H1 (cell line): ENCODE measurements around the gene ABHD10. TPM values are rescaled to one million over a fixed set of nuclear protein-coding genes. Genes with fewer than 3 reads are reported as not detected.

Experiments
- CTCF ChIA-PET: fragments of 300-600 bp; sonication (Branson Sonifier 250); formaldehyde crosslinking; loops from one replicate; lab custom pipeline; 2021; ENCODE audit not compliant: partially characterized antibody; lab: Charles Lee
- POLR2A ChIA-PET: fragments of 300-600 bp; sonication (Branson Sonifier 250); formaldehyde crosslinking; loops from one replicate; lab custom pipeline; 2021; ENCODE audit warnings: inconsistent platforms; ENCODE audit not compliant: partially characterized antibody; lab: Charles Lee
- DNase-seq, 2 experiments: peaks; one replicate each; pipeline versions ENCODE4 v3.0.0 to v3.0.0-alpha.2; 2010 to 2022; ENCODE audit warnings: low spot score in 2 of 2, low read depth in 1 of 2, mixed read lengths in 1 of 2
- FAIRE-seq: peaks from 2 replicates; lab custom pipeline; 2011; peaks lifted over from hg19 to GRCh38; lab: Jason Lieb, UNC
- H2AFZ ChIP-seq: 2 replicates; pipeline ENCODE4 v1.8.1; 2012; ENCODE audit warnings: low read length, inconsistent platforms
- H2AK5ac ChIP-seq: 2 replicates; pipeline ENCODE4 v1.6.1; 2013; ENCODE audit warnings: low read depth, low read length
- H2BK120ac ChIP-seq: replicated peaks from 2 replicates; pipeline ENCODE3; 2013; ENCODE audit warnings: low read depth, low read length, inconsistent platforms
- H2BK12ac ChIP-seq: 2 replicates; pipeline ENCODE4 v1.6.1; 2013; ENCODE audit warnings: low read depth, low read length
- H2BK15ac ChIP-seq: 2 replicates; pipeline ENCODE4 v1.6.1; 2013; ENCODE audit warnings: low read length
- H2BK20ac ChIP-seq: 2 replicates; pipeline ENCODE4 v1.6.1; 2013; ENCODE audit warnings: low read length
- H2BK5ac ChIP-seq: 2 replicates; pipeline ENCODE4 v1.6.1; 2013; ENCODE audit warnings: low read depth, low read length
- H3K14ac ChIP-seq: 2 replicates; pipeline ENCODE4 v1.6.1; 2013; ENCODE audit warnings: inconsistent platforms; ENCODE audit not compliant: insufficient read length
- H3K18ac ChIP-seq: 2 replicates; pipeline ENCODE4 v1.6.1; 2013; ENCODE audit warnings: low read length; ENCODE audit errors: extremely low read depth
- H3K23ac ChIP-seq: 2 replicates; pipeline ENCODE4 v1.6.1; 2013; ENCODE audit warnings: inconsistent platforms; ENCODE audit not compliant: insufficient read length
- H3K23me2 ChIP-seq: 2 replicates; pipeline ENCODE4 v1.6.1; 2013; ENCODE audit warnings: low read depth, low read length
- H3K27ac ChIP-seq: 2 replicates; pipeline ENCODE4 v1.6.1; 2011; ENCODE audit warnings: low read depth, low read length, inconsistent platforms
- H3K27me3 ChIP-seq, 4 experiments: replicated peaks in 1 of 4; 1 replicate in 1 of 4; 2 replicates in 3 of 4; pipeline versions ENCODE4 v1.6.1 to v1.8.1; 2011 to 2013; ENCODE audit warnings: low read length in 3 of 4, mild to moderate bottlenecking in 3 of 4, inconsistent platforms in 2 of 4, mixed read lengths in 2 of 4, moderate library complexity in 1 of 4; ENCODE audit not compliant: control insufficient read depth in 3 of 4, insufficient read depth in 3 of 4; ENCODE audit errors: extremely low read depth in 1 of 4
- H3K36me3 ChIP-seq, 4 experiments: 2 replicates each; pipeline versions ENCODE4 v1.6.1 to v1.8.1; 2011 to 2013; ENCODE audit warnings: mild to moderate bottlenecking in 4 of 4, low read length in 3 of 4, moderate library complexity in 2 of 4, control low read depth in 1 of 4, inconsistent platforms in 1 of 4; ENCODE audit not compliant: insufficient read depth in 4 of 4, control insufficient read depth in 2 of 4
- H3K4ac ChIP-seq: replicated peaks from 2 replicates; pipeline ENCODE3; 2013; ENCODE audit warnings: low read length, low read depth, mixed read lengths, inconsistent platforms; ENCODE audit not compliant: insufficient read length
- H3K4me1 ChIP-seq, 4 experiments: replicated peaks in 1 of 4; 1 replicate in 1 of 4; 2 replicates in 3 of 4; pipeline versions ENCODE4 v1.6.1 to v1.8.1; 2011 to 2013; ENCODE audit warnings: low read length in 3 of 4, inconsistent platforms in 2 of 4, mixed read lengths in 1 of 4; ENCODE audit not compliant: insufficient read depth in 4 of 4, control insufficient read depth in 3 of 4
- H3K4me2 ChIP-seq, 2 experiments: 2 replicates each; pipeline versions ENCODE4 v1.6.1 to v1.8.1; 2011 to 2013; ENCODE audit warnings: low read depth in 2 of 2, low read length in 2 of 2, control low read depth in 1 of 2, inconsistent platforms in 1 of 2, mild to moderate bottlenecking in 1 of 2; ENCODE audit not compliant: insufficient read depth in 1 of 2
- H3K4me3 ChIP-seq, 4 experiments: fragments of 200-600, 300-600 bp in 1 of 4; sonication (generic), shearing (Covaris generic), sonication (Bioruptor Twin) in 1 of 4; 2 replicates each; pipeline versions ENCODE4 v1.5.1 to v1.8.1; 2011 to 2016; ENCODE audit warnings: low read length in 4 of 4, low read depth in 3 of 4, control low read depth in 2 of 4, inconsistent platforms in 2 of 4, mild to moderate bottlenecking in 2 of 4, mixed read lengths in 1 of 4, moderate library complexity in 1 of 4; ENCODE audit not compliant: insufficient read depth in 2 of 4; ENCODE audit errors: extremely low read depth in 1 of 4
- H3K56ac ChIP-seq: replicated peaks from 2 replicates; pipeline ENCODE3; 2013; ENCODE audit warnings: low read depth, mild to moderate bottlenecking, mixed read lengths, low read length, inconsistent platforms; ENCODE audit not compliant: insufficient read length
- H3K79me1 ChIP-seq: 2 replicates; pipeline ENCODE4 v1.6.1; 2013; ENCODE audit warnings: low read depth, low read length, control low read depth
- H3K79me2 ChIP-seq, 2 experiments: 2 replicates each; pipeline versions ENCODE4 v1.6.1 to v1.8.1; 2012 to 2013; ENCODE audit warnings: low read length in 2 of 2, mild to moderate bottlenecking in 2 of 2, inconsistent platforms in 1 of 2; ENCODE audit not compliant: insufficient read depth in 2 of 2, control insufficient read depth in 1 of 2
- H3K9ac ChIP-seq, 4 experiments: replicated peaks in 1 of 4; 1 replicate in 1 of 4; 2 replicates in 3 of 4; pipeline versions ENCODE4 v1.6.1 to v1.8.1; 2011 to 2013; ENCODE audit warnings: low read depth in 3 of 4, low read length in 3 of 4, control low read depth in 2 of 4, mild to moderate bottlenecking in 2 of 4, moderate library complexity in 2 of 4, inconsistent platforms in 1 of 4; ENCODE audit errors: extremely low read depth in 1 of 4
- H3K9me3 ChIP-seq, 2 experiments: 2 replicates each; pipeline versions ENCODE4 v1.6.1 to v1.8.1; 2012 to 2013; ENCODE audit warnings: mild to moderate bottlenecking in 2 of 2, moderate library complexity in 2 of 2, control low read depth in 1 of 2, inconsistent platforms in 1 of 2, low read depth in 1 of 2, low read length in 1 of 2, mixed read lengths in 1 of 2; ENCODE audit not compliant: insufficient read depth in 2 of 2
- H4K20me1 ChIP-seq, 2 experiments: replicated peaks in 1 of 2; 2 replicates each; pipeline versions ENCODE3 to v1.8.1; 2011 to 2013; ENCODE audit warnings: inconsistent platforms in 2 of 2, low read length in 2 of 2, mild to moderate bottlenecking in 1 of 2; ENCODE audit not compliant: insufficient read depth in 2 of 2, control insufficient read depth in 1 of 2
- H4K5ac ChIP-seq: 2 replicates; pipeline ENCODE4 v1.6.1; 2013; ENCODE audit warnings: low read length, low read depth, mixed read lengths, inconsistent platforms; ENCODE audit not compliant: insufficient read length
- H4K8ac ChIP-seq: 2 replicates; pipeline ENCODE4 v1.8.0; 2013; ENCODE audit warnings: mild to moderate bottlenecking, moderate library complexity, low read length, inconsistent platforms; ENCODE audit not compliant: insufficient read depth; ENCODE audit errors: extremely low read depth
- H4K91ac ChIP-seq: replicated peaks from 2 replicates; pipeline ENCODE3; 2013; ENCODE audit warnings: low read length, mixed read lengths, inconsistent platforms; ENCODE audit not compliant: insufficient read length
- ASH2L ChIP-seq: fragments of 200-600, 300-600 bp; sonication (generic); IDR thresholded peaks from one replicate; pipeline ENCODE4 v1.7.1; 2017; ENCODE audit warnings: low read length
- SIN3A ChIP-seq, 2 experiments: IDR thresholded peaks in 1 of 2; conservative IDR thresholded peaks in 1 of 2; 2 replicates each; pipeline ENCODE4 v1.6.1; 2011 to 2012; ENCODE audit warnings: low read length in 2 of 2, improper control_type of control experiment in 1 of 2, low read depth in 1 of 2, mild to moderate bottlenecking in 1 of 2
- WGBS, 2 experiments: shearing (Covaris generic) in 1 of 2; methylation state at CpG; one replicate each; pipeline versions ENCODE4 v1.1.6 to v1.1.7; 2013 to 2015; ENCODE audit warnings: low lambda C conversion rate in 2 of 2, mixed read lengths in 2 of 2, inconsistent platforms in 1 of 2, low coverage in 1 of 2, missing lambda C conversion rate in 1 of 2; ENCODE audit not compliant: insufficient replicate concordance in 2 of 2, insufficient coverage in 1 of 2, insufficient read length in 1 of 2; ENCODE audit errors: extremely low coverage in 1 of 2, missing lambda C conversion rate in 1 of 2; 5-methylcytosine and 5-hydroxymethylcytosine counted together
- polyA plus RNA-seq, 7 experiments: library from polyadenylated mRNA; depleted of rRNA in 3 of 7; stranded (reverse) in 5 of 7; unstranded in 2 of 7; fragments of >200 nt in 5 of 7; fragments of 200-250 nt in 2 of 7; gene quantifications; 1 replicate in 5 of 7; 2 replicates in 1 of 7; 4 replicates in 1 of 7; pipeline versions ENCODE4 v1.2.1 to v1.2.3, GENCODE V29; 2011 to 2013; ENCODE audit warnings: missing spikeins in 2 of 7, mixed read lengths in 2 of 7
- total RNA-seq: library from RNA; stranded (reverse); fragmentation: NEBNext Ultra II Directional; extraction: Animal tissue kit (Norgen Biotek cat#: 25700); gene quantifications from 2 replicates; pipeline ENCODE4 v1.2.1, GENCODE V29; 2021

ABHD10 gene
- total and polyA plus RNA-seq, 2 of the 8 experiments (the other 6 are each of a cell fraction or from before 2014, with no cell fraction given): 10.9 to 24.6 TPM

DNA sequence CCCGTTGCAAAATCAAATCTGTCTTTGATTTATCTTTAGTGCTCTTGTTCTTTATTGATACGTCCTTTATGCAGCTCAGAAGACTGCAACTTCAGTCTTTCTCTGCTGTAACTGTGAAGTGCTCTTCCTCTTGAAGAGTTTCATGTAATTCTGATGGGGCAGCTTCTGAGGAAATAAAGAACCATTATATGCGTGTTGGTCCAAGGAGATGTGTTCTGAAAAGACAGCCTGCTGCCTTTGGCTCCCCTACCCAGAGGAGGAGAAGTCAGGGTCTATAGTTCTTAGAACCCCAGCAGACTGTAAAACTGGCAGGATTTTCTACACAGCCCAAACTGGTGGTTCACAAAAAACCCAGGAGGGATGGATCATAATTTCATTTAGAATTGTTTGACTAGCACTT, 22.4 kb upstream of the ABHD10 start:
- TF ChIP-seq ASH2L (no peak), SIN3A (conservative IDR thresholded peaks at IDR 0.05 in 1 of 2, IDR thresholded peaks at IDR 0.05 in 1 of 2; ENCODE audit: low read depth in 1 of 2, low read length in 2 of 2) (no peak)
- FAIRE-seq (no peak), DNase-seq (no peak)
- H2BK5ac ChIP-seq: no peak overlapping the region
- no peak overlapping the region for H2AK5ac ChIP-seq
- no peak overlapping the region for H3K56ac ChIP-seq
- H2BK15ac ChIP-seq: no peak overlapping the region
- no peaks in the 10 kb centered on the region for H3K36me3 ChIP-seq
- no peak overlapping the region for H4K8ac ChIP-seq
- no peak overlapping the region for H2BK20ac ChIP-seq
- POLR2A ChIA-PET: no interaction called here
- no peak overlapping the region for H3K4me3 ChIP-seq
- no peak overlapping the region for H3K9ac ChIP-seq
- H2BK120ac ChIP-seq: no peak overlapping the region
- no peaks in the 10 kb centered on the region for H3K79me1 ChIP-seq
- no peak overlapping the region for H3K27ac ChIP-seq
- no peaks in the 10 kb centered on the region for H3K23me2 ChIP-seq
- H2BK12ac ChIP-seq: no peak overlapping the region
- H3K4ac ChIP-seq: peak overlapping the region; percentile 35
- H3K4me2 ChIP-seq: peak overlapping the region in 1 of 2 experiments; percentile 35; a peak in 2 of 4 replicates
- H3K4me1 ChIP-seq: peaks cover 0 to 15% (median 11%) of the 10 kb centered on the region in 4 experiments; a peak in 4 of 7 replicates
- no peaks in the 10 kb centered on the region for H3K9me3 ChIP-seq
- no peak overlapping the region for H3K14ac ChIP-seq
- no peak overlapping the region for H3K23ac ChIP-seq
- H3K27me3 ChIP-seq: peaks cover 0 to 11% (median 10%) of the 10 kb centered on the region in 4 experiments; a peak in 5 of 7 replicates
- H4K91ac ChIP-seq: no peak overlapping the region
- 78% methylated on average over 3 of the region's 3 CpGs; no CpG with 5 or more reads in 1 of the 2 experiments for WGBS, 2 experiments
- no peaks in the 10 kb centered on the region for H3K79me2 ChIP-seq
- H4K20me1 ChIP-seq: no peaks in the 10 kb centered on the region
- no peak overlapping the region for H4K5ac ChIP-seq
- CTCF ChIA-PET: interaction anchor here (0.7 to 7.0 kb wide), 4 partner anchors 11 to 239 kb away, joined by 3 to 45 read pairs (median 4); no protein-coding TSS in a partner anchor
- no peak overlapping the region for H2AFZ ChIP-seq
- no peak overlapping the region for H3K18ac ChIP-seq
